CD4-positive, alpha-beta T cell treated with Interleukin-4 for 4 hours (primary cell): ENCODE measurements around the gene KIF27.
"Not testable (repeated sequence)": the region's sequence is repeated elsewhere in the genome, so short reads cannot be mapped to it uniquely, and the experiment has no call there.

Source experiments
- DNase-seq: peaks from one replicate; pipeline ENCODE4 v3.0.0-alpha.2; 2020

The KIF27 gene

DNA sequence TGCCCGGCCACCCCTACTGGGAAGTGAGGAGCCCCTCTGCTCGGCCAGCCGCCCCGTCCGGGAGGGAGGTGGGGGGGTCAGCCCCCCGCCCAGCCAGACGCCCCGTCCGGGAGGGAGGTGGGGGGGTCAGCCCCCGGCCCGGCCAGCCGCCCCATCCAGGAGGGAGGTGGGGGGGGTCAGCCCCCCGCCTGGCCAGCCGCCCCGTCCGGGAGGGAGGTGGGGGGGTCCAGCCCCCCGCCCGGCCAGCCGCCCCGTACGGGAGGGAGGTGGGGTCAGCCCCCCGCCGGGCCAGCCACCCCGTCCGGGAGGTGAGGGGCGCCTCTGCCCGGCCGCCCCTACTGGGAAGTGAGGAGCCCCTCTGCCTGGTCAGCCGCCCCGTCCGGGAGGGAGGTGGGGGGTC lies 116.8 kb downstream of the KIF27 start:
- not testable (repeated sequence) for DNase-seq

DNA sequence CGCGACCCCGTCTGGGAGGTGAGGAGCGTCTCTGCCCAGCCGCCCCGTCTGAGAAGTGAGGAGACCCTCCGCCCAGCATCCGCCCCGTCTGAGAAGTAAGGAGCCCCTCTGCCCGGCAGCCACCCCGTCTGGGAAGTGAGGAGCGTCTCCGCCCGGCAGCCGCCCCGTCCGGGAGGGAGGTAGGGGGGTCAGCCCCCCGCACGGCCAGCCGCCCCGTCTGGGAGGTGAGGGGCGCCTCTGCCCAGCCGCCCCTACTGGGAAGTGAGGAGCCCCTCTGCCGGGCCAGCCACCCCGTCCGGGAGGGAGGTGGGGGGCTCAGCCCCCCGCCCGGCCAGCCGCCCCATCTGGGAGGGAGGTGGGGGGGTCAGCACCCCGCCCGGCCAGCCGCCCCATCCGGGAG lies 117.3 kb downstream of the KIF27 start:
- not testable (repeated sequence) for DNase-seq

DNA sequence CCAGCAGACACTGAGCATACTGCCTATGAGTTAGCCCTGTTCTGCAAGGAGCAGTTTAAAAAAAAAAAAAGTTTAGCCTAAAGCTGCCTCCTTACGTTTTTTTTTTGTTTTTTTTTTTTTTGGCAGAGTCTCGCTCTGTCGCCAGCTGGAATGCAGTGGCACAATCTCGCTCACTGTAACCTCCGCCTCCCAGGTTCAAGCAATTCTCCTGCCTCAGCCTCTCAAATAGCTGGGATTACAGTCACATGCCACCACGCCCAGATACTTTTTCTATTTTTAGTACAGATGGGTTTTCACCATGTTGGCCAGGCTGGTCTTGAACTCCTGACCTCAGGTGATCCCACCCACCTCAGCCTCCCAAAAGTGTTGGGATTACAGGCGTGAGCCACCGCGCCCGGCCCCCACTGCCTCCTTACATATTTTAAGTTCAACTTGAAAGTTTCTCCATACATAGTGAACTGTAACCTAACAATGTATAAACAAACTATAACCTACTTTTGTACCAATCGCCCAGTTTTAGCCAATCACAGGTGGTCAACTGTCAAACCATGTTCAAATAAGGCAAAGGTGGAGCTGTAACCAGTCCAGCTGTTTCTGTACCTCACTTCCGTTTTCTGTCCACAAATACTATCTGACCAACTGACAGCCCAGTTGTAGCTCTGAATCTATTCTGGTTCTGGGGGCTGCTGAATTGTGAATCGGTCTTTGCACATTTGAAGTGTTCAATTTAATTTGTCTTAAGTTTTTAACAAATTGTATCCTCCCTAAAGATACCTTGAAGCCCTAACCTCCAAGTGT lies 120.8 kb downstream of the KIF27 start:
- no peak for DNase-seq

DNA sequence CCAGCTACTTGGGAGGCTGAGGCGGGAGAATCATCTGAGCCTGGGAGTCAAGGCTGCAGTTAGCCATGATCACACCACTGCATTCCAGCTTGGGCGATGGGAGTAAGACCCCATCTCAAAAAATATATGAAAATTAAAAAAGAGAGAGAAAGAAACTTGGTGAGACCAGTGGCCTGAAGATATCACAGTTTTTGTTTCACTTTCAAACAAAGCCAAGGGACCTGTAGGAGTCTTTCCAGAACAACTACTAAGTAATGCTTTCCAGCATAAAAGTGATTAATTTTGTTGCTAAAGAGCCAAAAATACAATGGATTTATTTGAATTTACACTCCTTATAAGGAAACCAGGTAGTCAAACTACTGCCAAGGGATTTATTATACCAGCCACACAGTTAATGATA lies 127.2 kb downstream of the KIF27 start:
- DNase-seq: no peak

DNA sequence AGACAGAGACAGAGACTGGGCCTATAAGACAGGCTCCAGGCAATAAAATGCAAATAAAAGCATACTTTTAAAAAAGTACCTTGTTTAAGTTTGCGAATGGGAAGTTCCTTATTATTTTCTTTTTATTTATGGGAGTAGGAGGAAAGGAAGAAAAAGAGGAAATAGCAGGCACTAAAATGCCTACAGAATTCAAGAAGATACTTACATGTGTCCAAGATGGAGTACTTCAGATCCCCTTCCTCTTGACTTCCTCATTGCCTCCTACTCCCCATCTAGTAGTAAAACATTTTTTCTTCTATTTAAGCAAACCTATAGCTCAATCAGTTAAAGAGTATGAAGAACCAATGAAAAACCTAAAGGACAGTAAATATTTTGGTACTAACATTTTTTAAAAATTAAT lies 128.5 kb downstream of the KIF27 start:
- no peak for DNase-seq
